ENCODE results near the gene MCC.

Gene MCC

GRCh38 chr5:113526421-113526820 is 38.2 kb upstream of the MCC start:
- H3K27me3 ChIP-seq (ENCODE audit: insufficient read depth, poor library complexity, severe bottlenecking), result no peaks in the 10 kb centered on the region
- H3K4me3 ChIP-seq (replicated peaks; ENCODE audit: insufficient read depth, low read length), result no peak overlapping the region
- no peak overlapping the region for H3K27ac ChIP-seq (replicated peaks)
- TF ChIP-seq SPI1 (IDR thresholded peaks at IDR 0.05; ENCODE audit: borderline replicate concordance, low read depth), result no peak
- no peak for DNase-seq (ENCODE audit: low read depth in 1 of 2, low spot score in 1 of 2)

- no peak overlapping the region for H3K4me3 ChIP-seq (replicated peaks; ENCODE audit: insufficient read depth, low read length)
- no peak overlapping the region for H3K27ac ChIP-seq (replicated peaks)
- TF ChIP-seq REST (IDR thresholded peaks at IDR 0.05; ENCODE audit: insufficient replicate concordance, low read depth) (no peak), SPI1 (IDR thresholded peaks at IDR 0.05; ENCODE audit: borderline replicate concordance, low read depth) (peak; percentile 90)
- DNase-seq (ENCODE audit: low read depth in 1 of 2, low spot score in 1 of 2), result peak in 1 of 2 experiments; percentile 2
- no peaks in the 10 kb centered on the region for H3K27me3 ChIP-seq (ENCODE audit: insufficient read depth, poor library complexity, severe bottlenecking)
Measured at GRCh38 chr5:113524927-113525326, 36.7 kb upstream of the MCC start.

GRCh38 chr5:113523168-113523567 is 34.9 kb upstream of the MCC start:
- Histone ChIP-seq H3K27ac (replicated peaks) (no peak overlapping the region), H3K27me3 (ENCODE audit: insufficient read depth, poor library complexity, severe bottlenecking) (no peaks in the 10 kb centered on the region), H3K4me3 (replicated peaks; ENCODE audit: insufficient read depth, low read length) (no peak overlapping the region)
- no peak for DNase-seq (ENCODE audit: low read depth in 1 of 2, low spot score in 1 of 2)
- TF ChIP-seq GABPA (IDR thresholded peaks at IDR 0.05; ENCODE audit: low read depth) (no peak), REST (IDR thresholded peaks at IDR 0.05; ENCODE audit: insufficient replicate concordance, low read depth) (no peak), SPI1 (IDR thresholded peaks at IDR 0.05; ENCODE audit: borderline replicate concordance, low read depth) (no peak), POLR2AphosphoS5 (IDR thresholded peaks at IDR 0.05; ENCODE audit: low read depth) (no peak), CTCF (IDR thresholded peaks at IDR 0.05; ENCODE audit: insufficient read depth, low read length) (no peak)

- TF ChIP-seq CTCF (IDR thresholded peaks at IDR 0.05; ENCODE audit: insufficient read depth, low read length) (no peak), POLR2AphosphoS5 (IDR thresholded peaks at IDR 0.05; ENCODE audit: low read depth) (no peak), SPI1 (IDR thresholded peaks at IDR 0.05; ENCODE audit: borderline replicate concordance, low read depth) (no peak), GABPA (IDR thresholded peaks at IDR 0.05; ENCODE audit: low read depth) (no peak)
- DNase-seq (ENCODE audit: low read depth in 1 of 2, low spot score in 1 of 2), result no peak
- H3K4me3 ChIP-seq (replicated peaks; ENCODE audit: insufficient read depth, low read length), result no peak overlapping the region
- no peak overlapping the region for H3K27ac ChIP-seq (replicated peaks)
- H3K27me3 ChIP-seq (ENCODE audit: insufficient read depth, poor library complexity, severe bottlenecking), result no peaks in the 10 kb centered on the region
Measured at GRCh38 chr5:113520899-113521298, 32.6 kb upstream of the MCC start.

- no peak for TF ChIP-seq REST (IDR thresholded peaks at IDR 0.05; ENCODE audit: insufficient replicate concordance, low read depth)
- TF ChIP-seq SPI1 (IDR thresholded peaks at IDR 0.05; ENCODE audit: borderline replicate concordance, low read depth), result no peak
- no peak for TF ChIP-seq POLR2AphosphoS5 (IDR thresholded peaks at IDR 0.05; ENCODE audit: low read depth)
- no peak for TF ChIP-seq CTCF (IDR thresholded peaks at IDR 0.05; ENCODE audit: insufficient read depth, low read length)
- TF ChIP-seq GABPA (IDR thresholded peaks at IDR 0.05; ENCODE audit: low read depth), result no peak
- no peak for DNase-seq (ENCODE audit: low read depth in 1 of 2, low spot score in 1 of 2)
- H3K27ac ChIP-seq (replicated peaks), result no peak overlapping the region
- no peaks in the 10 kb centered on the region for H3K27me3 ChIP-seq (ENCODE audit: insufficient read depth, poor library complexity, severe bottlenecking)
- H3K4me3 ChIP-seq (replicated peaks; ENCODE audit: insufficient read depth, low read length), result no peak overlapping the region
Measured at GRCh38 chr5:113520429-113520828, 32.2 kb upstream of the MCC start.
